ENCODE results near the gene B3GNT4. TPM values are rescaled to one million over a fixed set of nuclear protein-coding genes. Genes with fewer than 3 reads are reported as not detected.
A peak's percentile ranks its signal among the peaks of the same experiment; 100 is the strongest.
"Not testable (repeated sequence)": the region's sequence is repeated elsewhere in the genome, so short reads cannot be mapped to it uniquely, and the experiment has no call there.

Gene B3GNT4
- 0.35 and 0.40 TPM in 2 replicates for total RNA-seq (2014; rRNA removed; shearing (Covaris generic))
- polyA plus RNA-seq (2014; cell fraction: nucleus; rRNA removed) = 1.2 and 42.0 TPM in 2 replicates

DNA sequence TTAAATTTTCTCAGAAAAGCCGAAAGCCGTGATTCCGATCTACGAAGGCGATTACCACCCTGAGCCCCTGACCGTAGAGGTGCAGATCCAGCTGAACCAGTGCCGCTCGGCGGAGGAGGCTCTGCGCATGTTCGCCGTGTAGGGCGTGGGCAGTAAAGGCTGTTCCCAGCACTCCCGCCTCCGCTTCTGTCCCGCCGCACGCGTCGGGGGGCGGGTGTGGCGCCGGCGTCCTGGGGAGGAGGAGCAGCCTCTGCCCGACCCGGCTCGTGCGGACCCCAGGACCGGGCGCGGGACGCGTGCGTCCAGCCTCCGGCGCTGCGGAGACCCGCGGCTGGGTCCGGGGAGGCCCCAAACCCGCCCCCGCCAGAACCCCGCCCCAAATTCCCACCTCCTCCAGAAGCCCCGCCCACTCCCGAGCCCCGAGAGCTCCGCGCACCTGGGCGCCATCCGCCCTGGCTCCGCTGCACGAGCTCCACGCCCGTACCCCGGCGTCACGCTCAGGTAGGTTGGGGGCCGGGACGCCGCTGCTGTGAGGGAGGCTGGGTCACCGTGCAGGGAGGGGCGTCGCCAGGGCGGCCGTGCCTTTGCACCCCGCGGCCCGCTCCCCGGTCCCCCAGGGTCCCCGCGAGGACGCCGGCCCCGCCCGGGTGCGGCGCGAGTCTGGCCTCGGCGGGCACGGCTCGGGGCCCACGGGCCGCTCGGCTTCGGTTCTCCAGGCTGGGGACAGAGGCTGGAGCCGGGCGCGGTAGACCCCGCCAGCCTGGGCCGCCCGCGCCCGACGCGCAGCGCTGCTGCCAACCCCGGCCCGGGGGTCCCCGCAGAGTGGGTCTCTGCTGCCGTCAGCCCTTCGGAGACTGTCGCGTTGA lies at the start of gene B3GNT4:
Gene B3GNT4, plus strand, starts transcription at position 409 of the 866 bp plus-strand sequence. CDS start 910 bp downstream, outside the sequence.
- DNase-seq (ENCODE audit: extremely low read depth, low read depth) = peak; percentile 43

DNA sequence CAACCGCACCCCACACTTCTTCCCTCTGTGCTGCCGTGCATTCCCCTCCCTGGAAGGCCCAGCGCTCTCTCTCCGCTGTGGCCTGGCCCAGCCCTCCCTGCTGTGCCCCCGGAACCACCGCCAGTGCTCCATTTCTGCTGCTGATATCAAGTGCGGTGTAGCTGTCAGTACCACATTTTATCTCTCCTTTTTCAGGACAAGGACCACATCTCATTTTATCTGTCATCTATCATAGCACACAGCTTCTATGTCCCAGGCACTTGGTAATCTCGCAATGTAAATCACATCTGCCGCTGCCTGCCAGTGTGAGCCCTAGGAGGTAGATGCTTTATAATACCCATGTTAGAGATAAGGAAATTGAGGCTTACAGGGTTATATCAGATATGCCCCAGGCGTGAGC lies 47.8 kb upstream of the B3GNT4 start:
- DNase-seq (ENCODE audit: extremely low read depth, low read depth) = no peak

DNA sequence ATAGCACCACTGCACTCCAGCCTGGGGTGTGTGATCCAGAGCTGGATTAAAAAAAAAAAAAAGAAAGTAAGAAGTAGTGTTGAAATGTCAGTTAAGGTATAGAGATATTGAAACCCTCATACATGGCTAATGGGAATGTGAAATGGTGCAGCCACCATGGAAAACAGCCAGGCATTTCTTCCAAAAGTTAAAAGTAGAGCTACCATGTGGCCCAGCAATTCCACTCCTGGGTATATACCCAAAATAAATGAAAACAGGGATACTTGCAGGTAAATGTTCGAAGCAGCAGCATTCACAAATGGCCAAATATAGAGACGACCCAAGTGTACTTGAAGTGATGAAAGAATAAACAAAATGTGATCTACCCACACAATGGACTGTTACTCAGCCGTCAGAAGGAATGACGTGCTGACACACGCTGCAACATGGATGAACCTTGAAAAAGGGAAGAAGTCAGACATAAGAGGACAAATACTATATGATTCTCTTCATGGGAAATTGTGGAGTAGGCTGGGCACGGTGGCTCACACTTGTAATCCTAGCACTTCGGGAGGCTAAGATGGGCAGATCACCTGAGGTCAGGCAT lies 44.7 kb upstream of the B3GNT4 start:
- no peak for DNase-seq (ENCODE audit: extremely low read depth, low read depth)

DNA sequence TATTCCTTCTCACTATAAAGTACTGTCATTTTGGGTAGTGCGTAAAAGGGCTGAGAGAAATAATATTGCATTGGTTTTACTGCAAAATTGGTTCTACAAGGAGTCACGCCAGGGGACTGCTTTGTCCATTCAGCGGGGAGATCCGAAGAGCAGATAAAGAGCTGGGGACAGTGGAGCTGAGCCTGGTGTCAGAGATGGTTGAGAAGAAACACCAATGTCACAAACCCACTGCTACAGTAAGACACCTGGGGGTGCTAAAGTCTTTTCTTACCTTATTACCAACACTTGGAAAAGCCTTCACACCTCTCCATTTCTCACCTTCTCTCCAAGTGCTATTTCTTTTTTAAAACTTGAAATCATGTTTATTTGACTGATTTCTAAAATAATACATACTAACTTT lies 43.6 kb upstream of the B3GNT4 start:
- no peak for DNase-seq (ENCODE audit: extremely low read depth, low read depth)

DNA sequence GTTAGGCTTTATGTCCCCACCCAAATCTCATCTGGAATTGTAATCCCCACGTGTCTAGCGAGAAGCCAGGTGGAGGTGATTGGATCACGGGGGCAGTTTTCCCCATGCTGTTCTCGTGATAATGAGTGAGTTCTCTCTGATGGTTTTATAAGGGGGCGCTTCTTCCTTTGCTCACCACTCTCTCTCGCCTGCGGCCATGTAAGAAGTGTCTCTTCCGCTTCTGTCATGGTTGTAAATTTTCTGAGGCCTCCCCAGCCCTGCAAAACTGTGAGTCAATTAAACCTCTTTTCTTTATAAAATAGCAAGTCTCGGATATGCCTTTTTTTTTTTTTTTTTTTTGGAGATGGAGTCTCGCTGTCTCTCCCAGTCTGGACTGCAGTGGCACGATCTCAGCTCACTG lies 42.7 kb upstream of the B3GNT4 start:
- no peak for DNase-seq (ENCODE audit: extremely low read depth, low read depth)

DNA sequence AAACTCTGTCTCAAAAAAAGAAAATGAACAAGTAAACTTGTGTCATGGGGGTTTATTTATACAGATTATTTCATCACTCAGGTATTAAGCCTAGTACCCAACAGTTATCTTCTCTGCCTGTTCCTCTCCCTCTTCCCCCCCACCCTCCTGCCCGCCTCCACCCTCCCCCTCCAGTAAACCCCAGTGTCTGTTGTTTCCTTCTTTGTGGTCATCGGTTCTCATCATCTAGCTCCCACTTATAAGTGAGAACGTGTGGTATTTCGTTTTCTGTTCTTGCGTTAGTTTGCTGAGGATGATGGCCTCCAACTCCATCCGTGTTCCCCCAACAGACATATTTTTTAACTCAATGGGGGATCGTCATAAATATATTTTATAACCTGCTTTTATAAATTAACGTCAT lies 41.8 kb upstream of the B3GNT4 start:
- DNase-seq (ENCODE audit: extremely low read depth, low read depth) = no peak

DNA sequence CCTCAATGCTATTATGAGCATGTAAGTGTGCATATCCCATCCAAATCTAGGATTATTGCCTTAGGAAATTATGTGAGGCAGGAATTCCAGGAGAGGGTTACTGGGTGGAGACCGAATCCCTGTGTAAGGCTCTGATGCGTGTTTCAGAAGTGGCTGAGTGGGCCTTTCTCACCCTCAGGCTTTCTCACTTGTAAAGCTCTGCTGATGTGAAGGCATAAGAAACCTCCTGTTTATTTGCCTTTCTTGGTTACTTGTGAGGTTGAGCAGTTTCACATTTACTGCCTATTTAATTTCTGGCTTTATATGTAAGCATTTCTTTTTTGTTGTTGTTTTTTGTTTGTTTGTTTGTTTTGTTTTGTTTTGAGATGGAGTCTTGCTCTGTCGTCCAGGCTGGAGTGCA lies 40.5 kb upstream of the B3GNT4 start:
- no peak for DNase-seq (ENCODE audit: extremely low read depth, low read depth)

DNA sequence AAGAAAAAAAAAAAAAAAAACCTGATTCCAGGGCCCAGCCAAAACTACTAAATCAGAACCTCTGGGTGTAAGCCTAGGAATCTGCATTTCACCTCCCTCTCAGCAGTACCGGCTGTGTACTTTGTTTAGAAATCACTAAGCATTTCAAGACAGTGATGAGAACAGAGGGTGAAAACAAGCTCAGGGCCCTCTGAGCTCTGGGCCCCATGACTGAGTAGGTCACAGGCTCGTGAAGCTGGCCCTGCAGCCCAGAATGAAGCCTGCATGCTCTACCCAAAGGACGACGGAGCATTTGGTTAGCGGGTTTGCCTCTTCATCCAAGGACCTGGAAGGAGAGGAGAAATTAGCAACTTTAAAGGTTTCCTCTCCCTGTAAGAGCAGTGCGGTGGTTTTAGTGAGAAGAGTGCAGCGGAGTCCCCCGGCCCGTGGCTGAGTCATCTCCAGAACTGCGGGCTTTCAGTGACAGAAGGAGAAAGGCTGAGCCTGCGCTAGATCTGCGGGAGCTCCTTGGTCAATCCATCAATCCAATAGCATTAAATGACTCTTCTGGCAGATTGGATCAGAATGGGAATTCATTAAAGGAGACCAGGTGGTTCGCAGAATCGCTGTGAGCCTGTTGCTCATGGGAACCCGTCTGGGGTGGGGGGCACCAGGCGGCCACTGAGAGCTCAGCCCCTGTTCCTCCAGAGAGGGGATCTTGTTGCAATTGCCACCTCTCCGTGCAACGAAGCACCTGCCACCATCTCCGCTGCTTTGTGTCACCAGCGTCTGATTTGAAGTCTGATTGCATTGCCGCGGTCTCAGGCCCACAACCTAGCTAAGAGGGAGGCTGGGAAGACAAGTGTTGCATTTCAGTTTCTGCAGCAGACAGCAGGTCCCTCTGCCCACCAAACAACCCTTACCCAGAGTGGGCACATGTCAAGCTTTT lies 36.8 kb upstream of the B3GNT4 start:
- no peak for DNase-seq (ENCODE audit: extremely low read depth, low read depth)

DNA sequence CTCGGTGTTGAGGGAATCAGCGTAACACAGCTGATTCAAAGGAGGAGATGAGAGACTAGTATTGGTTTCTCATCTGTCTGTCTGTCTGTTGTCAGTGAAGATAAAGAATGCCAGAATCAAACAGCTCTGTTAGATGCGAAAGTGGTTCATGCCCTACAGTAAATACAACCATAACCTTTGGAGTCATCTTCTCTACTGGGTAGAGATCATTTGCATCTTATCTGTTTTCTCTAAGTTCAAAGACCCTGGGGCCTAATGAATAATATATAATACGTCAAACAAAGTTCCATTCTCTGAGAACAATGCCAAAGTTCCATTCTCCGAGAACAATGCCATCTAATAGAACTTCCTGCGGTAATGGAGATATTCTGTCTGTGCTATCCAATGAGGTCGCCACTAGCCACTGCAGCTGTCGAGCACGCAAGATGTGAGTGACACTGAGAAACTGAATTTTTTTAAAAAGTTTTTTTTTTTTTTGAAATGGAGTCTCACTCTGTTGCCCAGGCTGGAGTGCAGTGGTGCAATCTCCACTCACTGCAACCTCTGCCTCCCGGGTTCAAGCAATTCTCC lies 36.1 kb upstream of the B3GNT4 start:
- DNase-seq (ENCODE audit: extremely low read depth, low read depth) = no peak

DNA sequence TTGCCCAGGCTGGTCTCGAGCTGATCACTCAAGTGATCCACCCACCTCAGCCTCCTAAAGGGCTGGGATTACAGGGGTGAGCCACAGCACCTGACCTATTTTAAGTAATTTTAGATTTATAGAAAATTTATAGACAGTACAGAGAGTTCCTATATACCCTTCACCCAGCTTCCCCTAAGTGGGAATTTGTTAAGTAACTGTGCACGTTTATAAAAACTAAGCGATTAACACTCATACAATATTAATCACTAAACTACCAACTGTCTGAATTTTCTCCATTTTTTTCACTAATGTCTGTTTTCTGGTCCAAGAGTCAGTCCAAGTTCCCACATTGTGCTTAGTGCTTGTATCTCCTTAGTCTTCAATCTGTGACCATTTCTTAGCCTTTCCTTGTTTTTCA lies 35.0 kb upstream of the B3GNT4 start:
- no peak for DNase-seq (ENCODE audit: extremely low read depth, low read depth)

DNA sequence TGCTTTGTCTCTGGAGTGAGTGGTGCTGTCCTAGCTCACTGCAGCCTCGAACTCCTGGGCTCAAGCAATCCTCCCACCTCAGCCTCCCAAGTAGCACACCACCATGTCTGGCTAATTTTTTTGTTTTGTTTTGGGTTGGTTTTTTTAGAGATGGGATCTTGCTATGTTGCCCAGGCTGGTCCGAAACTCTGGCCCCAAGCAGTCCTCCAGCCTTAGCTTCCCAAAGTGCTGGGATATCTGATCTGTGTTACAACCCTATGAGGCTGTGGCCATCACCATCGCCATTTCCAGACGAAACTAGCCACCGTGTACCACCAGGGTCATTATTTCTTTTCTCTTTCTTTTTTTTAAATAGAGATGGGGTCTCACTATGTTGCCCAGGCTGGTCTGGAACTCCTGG lies 32.1 kb upstream of the B3GNT4 start:
- no peak for DNase-seq (ENCODE audit: extremely low read depth, low read depth)

DNA sequence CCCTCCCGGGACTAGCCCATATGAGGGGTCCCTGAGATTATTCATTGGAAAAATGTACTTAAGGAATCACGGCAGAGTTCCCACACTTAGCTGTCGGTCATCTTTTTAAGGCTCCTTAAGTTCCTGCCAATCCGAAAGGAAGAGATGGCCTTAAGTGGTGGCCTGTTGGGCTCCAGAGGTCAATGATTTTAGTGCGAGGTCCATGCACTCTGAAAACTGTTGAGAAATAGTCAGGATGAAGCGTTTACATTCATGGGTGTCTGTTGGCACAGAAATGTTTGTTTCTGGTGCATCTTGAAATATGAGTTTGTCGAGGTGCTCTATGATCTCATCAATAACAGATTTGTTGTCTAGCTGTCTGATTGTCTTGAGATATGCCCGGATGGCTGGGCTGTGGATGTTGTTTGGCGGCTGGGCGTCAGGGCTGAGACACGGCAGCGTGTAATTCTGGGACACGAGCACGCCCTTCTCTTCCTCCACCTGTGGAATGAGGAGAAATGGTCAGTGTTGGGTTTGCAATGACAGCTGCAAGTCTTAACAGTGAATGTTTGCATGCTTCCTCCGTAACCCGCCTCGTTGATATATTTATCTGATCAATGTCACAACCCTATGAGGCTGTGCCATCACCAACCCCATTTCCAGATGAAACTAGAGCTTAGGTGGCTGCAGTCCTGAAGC lies 31.1 kb upstream of the B3GNT4 start:
- DNase-seq (ENCODE audit: extremely low read depth, low read depth) = no peak

DNA sequence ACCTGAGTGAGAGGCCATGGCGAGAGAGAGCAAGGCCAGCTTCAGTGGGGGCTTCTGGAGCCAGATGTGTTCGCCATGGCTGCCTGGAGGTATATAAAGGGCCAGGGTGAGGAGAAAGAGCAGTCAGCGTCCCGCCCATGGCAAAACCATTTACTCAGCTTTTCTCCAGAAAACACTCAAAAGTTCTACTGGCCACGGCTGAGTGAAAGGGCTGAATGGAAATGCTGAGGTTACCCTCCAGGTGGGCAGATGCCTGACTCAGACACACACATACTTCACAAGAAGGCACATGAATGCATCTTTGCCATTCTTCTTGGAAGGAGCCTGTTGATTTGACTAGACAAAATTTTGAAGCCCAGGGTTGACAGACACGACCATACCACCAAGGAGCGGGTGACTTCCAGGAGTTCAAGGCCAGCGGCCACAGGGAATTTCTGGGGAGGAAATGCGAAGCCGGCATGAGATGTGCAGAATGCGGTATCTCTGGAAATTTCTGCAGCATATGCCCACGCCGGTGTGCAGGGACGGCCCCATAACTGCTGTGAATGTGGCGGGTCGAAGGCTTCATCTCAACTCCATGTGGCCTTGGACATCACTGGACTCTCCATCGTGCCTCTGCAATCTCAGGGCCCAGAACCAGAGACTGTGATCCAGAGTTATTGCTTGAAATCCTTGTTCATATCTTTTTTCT lies 29.2 kb upstream of the B3GNT4 start, which contains the start of gene IL31:
Gene IL31, minus strand, starts transcription at position 67 of the 691 bp plus-strand sequence. Its CDS starts 49 bp downstream, at position 18.
- DNase-seq (ENCODE audit: extremely low read depth, low read depth) = no peak

DNA sequence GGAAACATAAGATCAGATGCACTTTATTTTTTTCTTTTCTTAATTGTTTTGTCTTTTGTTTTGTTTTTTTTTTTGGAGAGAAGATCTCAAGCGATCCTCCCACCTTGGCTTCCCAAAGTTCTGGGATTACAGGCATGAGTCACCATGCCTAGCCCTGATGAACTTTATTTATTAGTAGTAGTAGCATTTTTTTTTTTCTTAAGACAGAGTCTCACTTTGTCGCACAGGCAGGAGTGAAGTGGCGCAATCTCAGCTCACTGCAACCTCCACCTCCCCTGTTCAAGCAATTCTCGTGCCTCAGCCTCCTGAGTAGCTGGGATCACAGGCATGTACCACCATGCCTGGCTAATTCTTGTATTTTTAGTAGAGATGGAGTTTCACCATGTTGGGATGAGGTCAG lies 27.0 kb upstream of the B3GNT4 start:
- DNase-seq (ENCODE audit: extremely low read depth, low read depth) = not testable (repeated sequence)

DNA sequence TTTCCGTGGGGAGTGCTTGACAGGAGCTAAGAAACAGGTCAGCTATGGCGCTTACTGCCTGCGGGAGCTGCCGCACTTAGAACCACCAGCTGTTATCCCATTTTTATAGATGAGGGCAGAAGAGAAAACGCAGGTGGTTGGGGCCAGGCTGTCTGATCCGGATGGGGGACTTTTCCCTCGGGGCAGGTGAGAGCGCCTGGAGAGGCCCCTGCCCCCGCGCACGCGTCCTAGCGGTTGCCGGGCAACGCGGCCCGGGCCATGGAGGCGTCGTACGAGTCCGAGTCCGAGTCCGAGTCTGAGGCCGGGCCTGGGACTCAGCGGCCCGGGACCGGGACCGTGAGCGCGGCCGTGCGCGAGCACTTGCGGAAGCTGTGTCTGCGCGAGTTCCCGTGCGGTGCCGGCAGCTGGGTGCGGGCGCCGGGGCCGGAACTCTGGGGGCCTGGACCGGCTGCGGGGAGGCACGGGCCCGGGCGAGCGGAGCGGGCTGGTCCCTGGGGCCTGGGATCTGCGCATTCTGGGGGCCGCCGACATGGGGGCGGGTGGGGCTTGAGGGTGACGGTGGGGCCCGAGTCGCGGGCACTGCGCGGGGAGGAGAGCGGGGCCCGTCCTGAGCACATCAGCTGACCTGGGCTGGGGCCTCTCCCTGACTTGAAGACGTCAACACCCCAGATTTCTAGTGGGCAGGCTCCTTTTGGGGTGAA lies 20.5 kb upstream of the B3GNT4 start, which contains the start of gene LRRC43:
Gene LRRC43, plus strand, starts transcription at position 237 of the 701 bp plus-strand sequence. Its CDS starts 22 bp downstream, at position 259.
- DNase-seq (ENCODE audit: extremely low read depth, low read depth) = no peak

DNA sequence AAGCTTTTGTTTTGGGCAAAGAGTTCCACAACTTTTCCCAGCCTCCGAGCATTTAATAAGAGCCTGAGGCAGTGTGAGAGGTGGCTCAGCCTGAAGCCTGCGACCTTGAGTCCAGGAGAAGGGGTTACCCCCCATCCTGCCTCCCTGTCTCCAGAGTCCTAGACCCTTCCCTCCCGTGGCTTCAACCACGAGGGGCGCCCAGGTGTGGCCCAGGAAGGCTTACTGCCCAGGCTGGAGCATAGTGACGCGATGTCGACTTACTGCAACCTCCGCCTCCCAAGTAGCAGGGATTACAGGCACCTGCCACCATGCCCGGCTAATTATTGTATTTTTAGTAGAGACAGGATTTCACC lies 19.9 kb upstream of the B3GNT4 start:
- DNase-seq (ENCODE audit: extremely low read depth, low read depth) = no peak

DNA sequence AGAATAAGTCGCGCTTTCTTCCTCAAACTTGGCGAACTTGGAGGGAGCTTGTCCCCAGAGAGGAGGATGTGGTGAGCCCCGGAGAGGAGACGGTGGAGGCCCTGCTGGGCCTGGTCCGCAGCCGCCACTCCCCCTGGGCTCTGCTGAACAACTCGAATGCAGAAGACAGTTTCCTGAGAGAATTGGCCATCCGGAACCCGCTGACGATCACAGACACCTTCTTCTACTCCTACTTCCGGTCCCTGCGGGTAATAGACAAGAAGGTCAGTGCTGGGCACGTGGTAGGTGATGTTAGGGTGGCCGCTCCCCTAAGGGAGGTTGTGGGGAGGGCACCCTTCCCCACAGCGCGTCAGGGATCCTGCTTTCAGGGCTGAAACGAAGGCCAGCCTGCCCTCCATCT lies 19.0 kb upstream of the B3GNT4 start:
- no peak for DNase-seq (ENCODE audit: extremely low read depth, low read depth)

DNA sequence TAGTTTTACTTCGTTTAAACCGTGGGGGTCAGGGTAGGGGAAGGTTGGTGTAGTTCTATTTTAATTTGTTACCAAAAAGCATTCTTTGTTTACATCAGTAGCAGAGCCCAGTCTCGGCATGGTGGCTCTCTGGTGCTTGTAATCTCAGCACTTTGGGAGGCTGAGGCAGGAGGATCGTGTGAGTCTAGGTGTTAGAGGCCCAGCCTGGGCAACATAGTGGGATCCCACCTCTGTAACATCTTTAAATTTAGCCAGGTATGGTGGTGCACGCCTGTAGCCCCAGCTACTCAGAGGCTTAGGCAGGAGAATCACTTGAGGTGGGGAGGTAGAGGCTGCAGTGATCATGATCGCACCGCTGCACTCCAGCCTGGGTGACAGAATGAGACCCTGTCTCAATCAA lies 18.4 kb upstream of the B3GNT4 start:
- no peak for DNase-seq (ENCODE audit: extremely low read depth, low read depth)

Data from NCI-H460 (cell line).